ENCODE data around the gene TMEM179. TPM values are rescaled to one million over a fixed set of nuclear protein-coding genes. Genes with fewer than 3 reads are reported as not detected.
A peak's percentile ranks its signal among the peaks of the same experiment; 100 is the strongest.
"Not testable (repeated sequence)": the region's sequence is repeated elsewhere in the genome, so short reads cannot be mapped to it uniquely, and the experiment has no call there.

TMEM179 gene
- total RNA-seq, 4 donors from 2014 or later: 2.3 TPM; not detected in 3

DNA sequence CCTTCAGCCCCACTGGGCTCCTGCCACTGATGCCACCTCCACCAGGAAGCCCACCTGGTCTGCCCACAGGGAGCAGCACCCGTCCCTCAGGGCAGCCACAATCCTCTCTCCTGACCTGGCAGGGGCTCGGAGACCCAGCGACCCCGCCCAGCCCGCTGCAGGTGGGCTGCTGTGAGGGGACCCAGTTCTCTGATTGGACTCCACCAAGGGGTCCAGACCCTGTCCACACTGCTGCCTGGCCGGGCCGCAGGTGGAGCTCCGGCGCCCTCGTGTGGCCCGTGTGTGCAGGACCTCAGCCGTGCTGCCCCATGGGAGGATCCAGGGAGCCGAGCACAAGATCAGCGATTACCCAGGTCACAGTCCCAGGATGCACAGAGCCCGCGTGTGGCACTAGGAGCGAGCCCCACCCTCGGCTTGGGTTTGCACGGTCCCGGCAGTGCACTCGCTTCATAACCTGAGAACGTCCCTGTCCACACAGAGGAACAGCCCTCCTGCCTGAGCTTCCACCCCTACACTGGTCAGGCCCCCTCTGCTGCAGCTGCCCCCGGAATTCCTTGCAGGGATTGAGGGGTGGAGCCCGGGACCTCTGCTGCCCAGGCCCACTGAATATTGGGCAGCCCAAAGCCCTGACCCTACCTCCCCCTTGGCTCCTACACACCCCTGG lies 35.4 kb upstream of the TMEM179 start:
- Histone ChIP-seq H3K27me3 (no peaks in the 10 kb centered on the region), H3K9me3 (no peaks in the 10 kb centered on the region), H3K4me1 (no peaks in the 10 kb centered on the region), H3K4me3 (no peak overlapping the region), H3K27ac (no peak overlapping the region), H3K36me3 (no peaks in the 10 kb centered on the region)
- no peak for TF ChIP-seq POLR2A (IDR thresholded peaks at IDR 0.05)
- TF ChIP-seq, protein P1, sequence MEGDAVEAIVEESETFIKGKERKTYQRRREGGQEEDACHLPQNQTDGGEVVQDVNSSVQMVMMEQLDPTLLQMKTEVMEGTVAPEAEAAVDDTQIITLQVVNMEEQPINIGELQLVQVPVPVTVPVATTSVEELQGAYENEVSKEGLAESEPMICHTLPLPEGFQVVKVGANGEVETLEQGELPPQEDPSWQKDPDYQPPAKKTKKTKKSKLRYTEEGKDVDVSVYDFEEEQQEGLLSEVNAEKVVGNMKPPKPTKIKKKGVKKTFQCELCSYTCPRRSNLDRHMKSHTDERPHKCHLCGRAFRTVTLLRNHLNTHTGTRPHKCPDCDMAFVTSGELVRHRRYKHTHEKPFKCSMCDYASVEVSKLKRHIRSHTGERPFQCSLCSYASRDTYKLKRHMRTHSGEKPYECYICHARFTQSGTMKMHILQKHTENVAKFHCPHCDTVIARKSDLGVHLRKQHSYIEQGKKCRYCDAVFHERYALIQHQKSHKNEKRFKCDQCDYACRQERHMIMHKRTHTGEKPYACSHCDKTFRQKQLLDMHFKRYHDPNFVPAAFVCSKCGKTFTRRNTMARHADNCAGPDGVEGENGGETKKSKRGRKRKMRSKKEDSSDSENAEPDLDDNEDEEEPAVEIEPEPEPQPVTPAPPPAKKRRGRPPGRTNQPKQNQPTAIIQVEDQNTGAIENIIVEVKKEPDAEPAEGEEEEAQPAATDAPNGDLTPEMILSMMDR (IDR thresholded peaks at IDR 0.05): peak; percentile 53 to 74 (median 67)
- intact Hi-C loops (cut with DNase I; ENCODE audit: low total_unique reads): loop anchor here (5.0 kb wide), 1 partner anchor 563 kb away; no protein-coding TSS in a partner anchor
- DNase-seq: no peak

DNA sequence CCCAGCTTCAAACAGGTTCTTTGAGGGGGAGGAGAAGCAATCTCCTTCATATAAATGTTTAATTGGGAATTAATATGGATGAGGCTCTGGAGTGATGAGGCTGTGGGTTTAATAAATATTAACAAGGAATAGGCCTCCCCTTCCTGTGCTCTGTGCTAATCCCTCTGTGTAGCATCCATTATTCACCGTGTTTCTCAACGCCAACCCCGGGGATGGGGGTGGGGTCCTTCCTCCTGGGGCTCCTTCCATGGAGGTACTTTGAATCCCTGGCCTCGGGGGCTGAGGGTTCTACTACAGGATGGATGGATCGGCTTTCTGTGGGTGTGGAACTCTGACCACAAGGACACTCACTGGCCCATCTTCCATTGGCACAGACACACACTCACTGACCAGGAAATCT lies 34.9 kb upstream of the TMEM179 start:
- no peak for TF ChIP-seq POLR2A (IDR thresholded peaks at IDR 0.05)
- TF ChIP-seq, protein P1 (IDR thresholded peaks at IDR 0.05): no peak
- Histone ChIP-seq H3K4me3 (no peak overlapping the region), H3K27ac (no peak overlapping the region), H3K4me1 (no peaks in the 10 kb centered on the region), H3K27me3 (no peaks in the 10 kb centered on the region), H3K9me3 (no peaks in the 10 kb centered on the region), H3K36me3 (no peaks in the 10 kb centered on the region)
- DNase-seq: no peak
- intact Hi-C loops (cut with DNase I; ENCODE audit: low total_unique reads): loop anchor here (5.0 kb wide), 1 partner anchor 562 kb away; no protein-coding TSS in a partner anchor

DNA sequence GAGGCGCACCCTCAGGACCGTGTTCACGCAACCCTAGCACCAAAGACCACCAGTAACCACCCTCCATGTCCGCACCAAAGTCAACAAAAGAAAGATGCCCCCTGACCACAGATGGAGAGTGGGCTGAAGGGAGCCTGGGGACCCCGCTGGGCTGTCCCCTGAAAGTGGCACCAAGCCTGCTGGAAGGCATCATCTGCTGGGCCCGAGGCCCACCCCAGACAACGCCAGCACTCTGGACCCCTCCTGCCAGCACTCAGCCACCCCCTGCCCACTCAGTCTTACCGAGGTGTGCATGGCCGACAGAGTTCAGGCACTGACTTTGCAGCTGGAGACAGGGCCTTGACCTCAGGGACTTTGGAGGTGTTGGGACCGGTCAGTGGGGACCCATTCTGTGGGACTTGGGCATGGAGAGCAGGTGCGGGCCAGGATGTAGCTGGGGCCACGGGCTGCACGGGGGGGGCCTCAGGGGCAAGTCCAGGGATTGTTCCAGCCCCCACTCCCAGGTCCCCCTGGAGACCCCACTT lies 34.4 kb upstream of the TMEM179 start:
- Histone ChIP-seq H3K9me3 (no peaks in the 10 kb centered on the region), H3K27ac (no peak overlapping the region), H3K4me1 (no peaks in the 10 kb centered on the region), H3K4me3 (no peak overlapping the region), H3K27me3 (no peaks in the 10 kb centered on the region), H3K36me3 (no peaks in the 10 kb centered on the region)
- no peak for TF ChIP-seq POLR2A (IDR thresholded peaks at IDR 0.05)
- no peak for DNase-seq
- intact Hi-C loops (cut with DNase I; ENCODE audit: low total_unique reads): loop anchor here (5.0 kb wide), 1 partner anchor 562 kb away; no protein-coding TSS in a partner anchor

DNA sequence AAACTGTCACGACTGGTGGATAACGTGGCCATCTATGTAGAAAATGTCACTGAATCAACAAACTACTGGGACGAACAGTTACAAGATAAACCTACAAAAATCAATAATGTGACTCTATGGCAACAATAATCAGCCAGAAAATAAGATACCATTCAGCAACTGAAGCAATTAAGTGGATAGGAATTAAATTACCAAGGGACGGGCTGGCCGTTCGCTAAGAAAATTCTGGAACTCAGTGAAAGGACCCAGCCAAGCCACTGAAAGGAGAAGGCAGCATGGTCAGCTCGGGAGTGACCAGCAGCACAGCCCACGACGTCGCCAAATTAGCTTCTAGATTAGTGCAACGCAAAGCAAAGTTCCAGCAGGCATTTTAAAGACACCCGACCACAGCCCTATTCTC lies 33.6 kb upstream of the TMEM179 start:
- no peaks in the 10 kb centered on the region for H3K27me3 ChIP-seq
- no peaks in the 10 kb centered on the region for H3K9me3 ChIP-seq
- H3K4me3 ChIP-seq: no peak overlapping the region
- no peaks in the 10 kb centered on the region for H3K4me1 ChIP-seq
- no peak overlapping the region for H3K27ac ChIP-seq
- DNase-seq: no peak
- intact Hi-C loops (cut with DNase I; ENCODE audit: low total_unique reads): loop anchor here (5.0 kb wide), 1 partner anchor 561 kb away; no protein-coding TSS in a partner anchor
- no peaks in the 10 kb centered on the region for H3K36me3 ChIP-seq
- TF ChIP-seq POLR2A (IDR thresholded peaks at IDR 0.05): no peak
- TF ChIP-seq, protein P1 (IDR thresholded peaks at IDR 0.05): no peak

DNA sequence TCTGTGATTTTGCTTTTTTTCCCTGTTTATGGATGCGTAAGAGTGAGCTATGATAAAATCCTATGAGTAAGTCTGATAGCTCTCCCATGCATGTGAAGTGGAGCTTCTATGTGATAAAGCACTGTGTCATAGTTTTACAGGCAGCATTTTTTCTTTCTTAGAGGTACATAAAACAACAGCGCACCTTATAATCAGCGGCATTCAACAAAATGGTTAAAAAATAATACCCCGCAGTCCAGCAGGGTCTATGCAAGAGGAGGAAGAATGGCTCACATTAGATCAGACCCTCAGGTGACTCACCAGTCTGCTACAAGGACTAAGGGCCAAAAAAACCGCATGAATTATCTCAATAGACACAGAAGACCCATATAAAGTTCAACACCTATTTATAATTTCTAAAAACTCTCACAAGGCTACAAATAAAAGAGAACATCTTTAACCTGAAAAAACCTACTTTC lies 33.0 kb upstream of the TMEM179 start:
- Histone ChIP-seq H3K4me3 (no peak overlapping the region), H3K4me1 (no peaks in the 10 kb centered on the region), H3K36me3 (no peaks in the 10 kb centered on the region), H3K27me3 (no peaks in the 10 kb centered on the region), H3K27ac (no peak overlapping the region), H3K9me3 (no peaks in the 10 kb centered on the region)
- no peak for DNase-seq
- TF ChIP-seq POLR2A (IDR thresholded peaks at IDR 0.05): no peak
- TF ChIP-seq, protein P1 (IDR thresholded peaks at IDR 0.05): no peak
- intact Hi-C loops (cut with DNase I; ENCODE audit: low total_unique reads): loop anchor here (5.0 kb wide), 1 partner anchor 560 kb away; no protein-coding TSS in a partner anchor

DNA sequence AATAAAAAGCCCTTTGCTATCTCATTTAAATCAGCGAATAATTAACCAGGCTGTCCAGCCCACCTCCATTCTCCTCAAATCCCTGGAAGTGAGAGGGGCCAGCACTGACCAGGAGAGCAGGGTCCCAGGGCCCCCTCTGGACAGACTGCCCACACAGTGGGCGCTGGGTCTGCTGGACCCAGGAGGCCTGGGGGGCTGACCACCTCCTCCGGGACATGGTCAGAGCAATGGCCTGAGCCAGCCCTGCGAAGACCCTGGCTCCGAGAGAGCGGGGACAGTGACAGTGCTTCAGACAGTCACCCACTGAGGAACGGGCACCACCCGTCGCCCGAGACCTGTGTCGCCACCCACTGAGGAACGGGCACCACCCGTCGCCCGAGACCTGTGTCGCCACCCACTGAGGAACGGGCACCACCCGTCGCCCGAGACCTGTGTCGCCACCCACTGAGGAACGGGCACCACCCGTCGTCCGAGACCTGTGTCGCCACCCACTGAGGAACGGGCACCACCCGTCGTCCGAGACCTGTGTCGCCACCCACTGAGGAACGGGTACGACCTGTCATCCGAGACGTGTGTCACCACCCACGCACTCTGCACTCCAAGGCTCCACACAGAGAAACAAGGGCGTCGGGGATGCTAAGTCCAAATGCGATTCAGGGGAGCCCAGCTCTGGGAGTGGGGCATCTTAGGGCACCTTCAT lies 32.4 kb upstream of the TMEM179 start:
- not testable (repeated sequence) for H3K4me1 ChIP-seq, H3K36me3 ChIP-seq, H3K9me3 ChIP-seq, DNase-seq, H3K4me3 ChIP-seq, H3K27ac ChIP-seq, H3K27me3 ChIP-seq
- intact Hi-C loops (cut with DNase I; ENCODE audit: low total_unique reads): loop anchor here (5.0 kb wide), 1 partner anchor 560 kb away; no protein-coding TSS in a partner anchor

All from uterus (tissue), 4 donors.